ENCODE results near the gene CNIH2. TPM values are rescaled to one million over a fixed set of nuclear protein-coding genes. Genes with fewer than 3 reads are reported as not detected.

CNIH2 gene
- total RNA-seq, 1 experiment from 2014 or later, result 12.9 TPM

GRCh38 chr11:66324664-66325063, 46.7 kb downstream of the CNIH2 start:
- Mint-ChIP-seq H3K4me3 (no peak overlapping the region), H3K4me1 (peaks cover 15% of the 10 kb centered on the region), H3K36me3 (peaks cover 8% of the 10 kb centered on the region), H3K27me3 (ENCODE audit: low read depth) (peaks cover 19% of the 10 kb centered on the region), H3K9me3 (peaks cover 15% of the 10 kb centered on the region), H3K27ac (no peak overlapping the region)
- ATAC-seq (no peak), DNase-seq (ENCODE audit: low spot score) (no peak)
- ChIA-PET POLR2A (interaction anchor here (0.7 to 1.7 kb wide), 2 partner anchors 12 to 57 kb away, joined by 3 to 8 read pairs; no protein-coding TSS in a partner anchor), CTCF (interaction anchor here (1.0 to 2.1 kb wide), 2 partner anchors 12 to 42 kb away, joined by 3 to 27 read pairs; no protein-coding TSS in a partner anchor)
- no peak for TF ChIP-seq USF1 (CRISPR knock-in tag; IDR thresholded peaks at IDR 0.05)
- TF ChIP-seq FOXP4 (CRISPR knock-in tag; IDR thresholded peaks at IDR 0.05), result no peak
- TF ChIP-seq E2F4 (CRISPR knock-in tag; IDR thresholded peaks at IDR 0.05; ENCODE audit: borderline replicate concordance, low read depth), result no peak
- no peak for TF ChIP-seq ATF2 (CRISPR knock-in tag; IDR thresholded peaks at IDR 0.05; ENCODE audit: borderline replicate concordance, low read depth)
- TF ChIP-seq NFE2L1 (CRISPR knock-in tag; IDR thresholded peaks at IDR 0.05), result no peak
- no peak for TF ChIP-seq JAZF1 (CRISPR knock-in tag; IDR thresholded peaks at IDR 0.05)
- no peak for TF ChIP-seq EMX1 (CRISPR knock-in tag; IDR thresholded peaks at IDR 0.05)
- no peak for TF ChIP-seq ZNF532 (CRISPR knock-in tag; IDR thresholded peaks at IDR 0.05; ENCODE audit: borderline replicate concordance)
- no peak for TF ChIP-seq ZNF423 (CRISPR knock-in tag; IDR thresholded peaks at IDR 0.05)
- TF ChIP-seq ARID4B (CRISPR knock-in tag; IDR thresholded peaks at IDR 0.05; ENCODE audit: borderline replicate concordance), result no peak
- no peak for TF ChIP-seq STAT6 (CRISPR knock-in tag; conservative IDR thresholded peaks at IDR 0.05; ENCODE audit: low read depth)
- no peak for TF ChIP-seq ZNF263 (CRISPR knock-in tag; IDR thresholded peaks at IDR 0.05; ENCODE audit: low read depth)
- no peak for TF ChIP-seq ATF6 (CRISPR knock-in tag; IDR thresholded peaks at IDR 0.05)

Data from WTC11 (cell line).